GM19395 (cell line): ENCODE data around the gene CBX7.
A peak's percentile ranks its signal among the peaks of the same experiment; 100 is the strongest.

ENCODE experiments used
- ATAC-seq: cut with Tn5 transposase; IDR thresholded peaks from one replicate; pipeline ENCODE4 v1.9.1; 2021; ENCODE audit warnings: mild to moderate bottlenecking, moderate library complexity; ENCODE audit not compliant: unreplicated experiment

Gene CBX7

GRCh38 chr22:39152511-39153219 is at the start of gene CBX7:
TSS of gene CBX7 (minus strand) at chr22:39152680. CDS start at chr22:39152444, 236 bp downstream.
- ATAC-seq: peak; percentile 73

GRCh38 chr22:39197578-39197977 is 45.1 kb upstream of the CBX7 start:
- ATAC-seq: no peak

- ATAC-seq: no peak
These were observed 41.6 kb upstream of the CBX7 start for GRCh38 chr22:39194098-39194497.

- ATAC-seq: no peak
These were observed 36.3 kb upstream of the CBX7 start for GRCh38 chr22:39188809-39189208.

GRCh38 chr22:39185601-39186012 is 33.1 kb upstream of the CBX7 start:
- no peak for ATAC-seq

GRCh38 chr22:39184586-39185577 is 32.4 kb upstream of the CBX7 start:
- ATAC-seq: no peak

- ATAC-seq: no peak
These were observed 31.6 kb upstream of the CBX7 start for GRCh38 chr22:39183991-39184585.

- no peak for ATAC-seq
These were observed 30.1 kb upstream of the CBX7 start for GRCh38 chr22:39182478-39183030.

- no peak for ATAC-seq
These were observed 29.3 kb upstream of the CBX7 start for GRCh38 chr22:39181778-39182177.

- ATAC-seq: no peak
These were observed 28.9 kb upstream of the CBX7 start for GRCh38 chr22:39181356-39181755.

GRCh38 chr22:39179841-39180335 is 27.4 kb upstream of the CBX7 start:
- ATAC-seq: no peak

- no peak for ATAC-seq
These were observed 26.9 kb upstream of the CBX7 start for GRCh38 chr22:39179401-39179827.

- ATAC-seq: no peak
These were observed 26.0 kb upstream of the CBX7 start for GRCh38 chr22:39178206-39179111.

GRCh38 chr22:39177791-39178190 is 25.3 kb upstream of the CBX7 start:
- ATAC-seq: no peak

GRCh38 chr22:39177456-39177775 is 24.9 kb upstream of the CBX7 start:
- no peak for ATAC-seq

- ATAC-seq: no peak
These were observed 24.4 kb upstream of the CBX7 start for GRCh38 chr22:39176714-39177455.

- ATAC-seq: no peak
These were observed 23.7 kb upstream of the CBX7 start for GRCh38 chr22:39176143-39176713.

GRCh38 chr22:39175353-39176142 is 23.1 kb upstream of the CBX7 start:
- no peak for ATAC-seq
